HL-60/S4 (cell line): ENCODE data around the gene PI4KA.

Experiments used
- in situ Hi-C: fragments of 300-500 bp; cut with MboI; formaldehyde crosslinking; loops from 2 replicates; pipeline ENCODE4 v1.14.3; 2022; ENCODE audit warnings: low sequenced_read_pairs

PI4KA gene

DNA sequence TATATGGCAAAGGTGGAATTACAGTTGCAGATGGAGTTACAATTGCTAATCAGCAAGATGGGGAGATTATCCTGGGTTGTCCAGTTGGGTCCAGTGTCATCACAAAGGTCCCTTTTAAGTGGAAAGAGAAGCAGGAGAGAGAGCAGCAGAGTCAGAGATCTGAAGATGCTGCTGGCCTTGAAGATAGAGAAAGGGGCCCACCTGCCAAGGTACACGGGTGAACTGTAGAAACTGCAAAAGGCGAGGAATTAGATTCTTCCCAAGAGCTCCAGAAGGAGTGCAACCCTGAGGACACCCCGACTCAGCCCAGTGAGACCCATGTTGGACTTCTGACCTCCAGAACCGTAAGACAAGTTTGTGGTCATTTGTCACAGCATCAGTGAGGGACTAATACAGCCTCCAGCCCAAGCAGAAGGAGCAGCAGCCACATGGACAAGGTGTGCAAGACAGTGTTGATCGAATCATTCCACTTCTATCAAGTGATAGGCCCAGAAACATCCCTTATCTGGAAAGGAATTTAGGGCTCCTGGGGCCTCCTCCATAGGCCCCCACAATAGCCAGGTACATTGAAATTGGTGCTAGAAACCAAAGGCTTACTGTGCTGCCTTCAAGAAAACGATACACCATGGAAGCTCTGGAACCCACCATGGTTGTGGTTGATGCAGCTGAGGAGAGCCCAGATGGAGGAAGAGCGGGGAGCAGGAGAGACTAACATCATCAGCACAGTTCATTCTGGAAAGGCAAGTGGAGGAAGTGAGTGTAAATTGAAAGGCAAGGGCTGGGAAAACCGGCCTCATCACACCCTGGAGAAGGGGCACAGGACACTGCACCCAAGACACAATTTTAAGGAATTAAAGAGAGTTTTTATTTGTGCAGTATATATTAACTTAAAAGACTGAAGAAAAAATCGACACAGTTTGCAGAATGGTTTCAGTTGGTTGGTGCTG lies 23.5 kb upstream of the PI4KA start:
- in situ Hi-C loops, result no loop called here

DNA sequence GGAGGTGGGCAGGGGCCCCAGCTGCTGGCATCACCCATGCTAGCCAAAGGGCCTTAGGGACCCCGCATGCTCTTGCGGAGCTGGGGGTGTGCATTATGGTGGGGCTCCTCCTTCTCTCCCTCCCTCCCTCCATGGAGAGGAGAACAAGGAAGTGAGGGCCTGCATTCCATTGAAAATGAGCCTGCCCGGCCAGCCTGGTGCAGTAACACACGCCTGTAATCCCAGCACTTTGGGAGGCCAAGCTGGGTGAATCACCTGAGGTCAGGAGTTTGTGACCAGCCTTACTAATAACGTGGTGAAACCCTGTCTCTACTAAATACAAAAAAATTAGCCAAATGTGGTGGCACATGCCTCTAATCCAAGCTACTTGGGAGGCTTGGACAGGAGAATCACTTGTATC lies 22.6 kb upstream of the PI4KA start:
- in situ Hi-C loops, result no loop called here

DNA sequence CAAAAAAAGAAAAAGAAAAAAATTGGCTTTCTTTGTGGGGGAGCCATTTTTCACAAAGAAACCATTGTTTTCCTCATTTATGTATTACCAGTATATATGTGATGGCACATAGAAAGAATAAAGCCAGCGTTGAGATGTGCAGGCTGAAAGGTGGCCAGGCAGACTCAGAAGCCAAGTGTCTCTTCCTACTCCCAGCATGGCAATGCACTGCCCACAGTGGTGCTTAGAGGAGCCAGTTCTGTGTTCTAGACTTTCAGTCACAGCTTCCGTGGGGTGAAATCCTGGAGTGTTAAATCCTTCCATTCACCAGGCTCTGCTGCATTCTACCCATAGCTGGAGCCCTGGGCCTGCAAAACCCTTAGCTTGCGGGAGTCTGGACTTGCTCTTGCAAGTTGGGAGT lies 19.1 kb upstream of the PI4KA start:
- in situ Hi-C loops, result no loop called here

DNA sequence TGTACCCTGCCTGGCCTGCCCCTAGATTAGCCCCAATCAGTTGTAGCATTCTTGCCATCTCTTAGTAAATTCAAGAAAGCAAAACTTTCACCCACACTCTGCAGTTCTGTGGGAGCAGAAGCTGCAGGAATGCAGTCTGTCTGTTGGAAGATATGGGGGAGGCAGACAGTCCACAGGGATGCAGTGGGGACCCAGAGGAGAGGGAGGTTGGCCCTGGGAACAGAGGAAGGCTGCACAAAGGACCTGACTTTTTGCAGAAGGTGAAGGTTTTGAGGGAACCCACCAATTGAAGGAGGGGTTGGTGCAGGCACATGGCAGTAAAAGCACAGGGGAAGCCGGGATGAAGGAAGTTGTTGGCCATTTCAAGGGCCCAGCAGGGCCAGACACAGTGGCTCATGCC lies 16.7 kb upstream of the PI4KA start:
- in situ Hi-C loops, result no loop called here

DNA sequence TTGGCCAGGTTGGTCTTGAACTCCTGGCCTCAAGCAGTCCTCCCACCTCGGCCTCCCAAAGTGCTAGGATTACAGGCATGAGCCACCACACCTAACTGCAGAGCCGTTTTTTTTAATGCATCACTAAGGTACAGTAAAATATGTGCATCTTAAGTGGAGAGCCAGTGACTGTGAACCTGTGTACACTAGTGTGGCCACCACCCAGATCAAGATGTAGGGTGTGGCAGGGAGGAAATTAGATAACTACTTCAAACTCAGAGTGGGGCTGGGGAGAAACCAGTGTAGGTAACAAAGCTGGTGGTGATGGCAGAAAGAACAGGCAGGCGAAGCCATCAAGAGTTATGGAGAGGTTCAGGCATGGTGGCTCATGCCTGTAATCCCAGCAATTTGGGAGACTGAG lies 14.6 kb upstream of the PI4KA start:
- in situ Hi-C loops, result no loop called here

DNA sequence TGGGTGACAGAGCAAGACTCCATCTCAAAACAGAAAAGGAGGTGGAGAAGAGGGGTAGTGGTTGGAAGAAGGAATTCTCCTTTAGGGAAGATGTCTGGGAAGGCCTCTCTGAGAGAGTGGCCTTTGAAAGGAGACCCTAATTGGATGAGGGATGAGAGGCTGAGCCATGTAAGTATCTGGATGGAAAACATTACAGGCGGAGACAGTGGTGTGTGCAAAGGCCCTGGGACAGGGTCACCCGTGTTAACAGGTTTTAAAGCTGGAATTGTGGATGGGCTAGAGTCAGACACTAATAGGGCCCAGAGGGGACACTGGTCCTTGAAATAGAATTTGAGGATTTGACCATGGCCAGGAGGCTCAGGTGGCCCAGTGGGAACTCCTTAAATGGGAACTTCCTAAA lies 10.6 kb upstream of the PI4KA start:
- in situ Hi-C loops, result no loop called here

DNA sequence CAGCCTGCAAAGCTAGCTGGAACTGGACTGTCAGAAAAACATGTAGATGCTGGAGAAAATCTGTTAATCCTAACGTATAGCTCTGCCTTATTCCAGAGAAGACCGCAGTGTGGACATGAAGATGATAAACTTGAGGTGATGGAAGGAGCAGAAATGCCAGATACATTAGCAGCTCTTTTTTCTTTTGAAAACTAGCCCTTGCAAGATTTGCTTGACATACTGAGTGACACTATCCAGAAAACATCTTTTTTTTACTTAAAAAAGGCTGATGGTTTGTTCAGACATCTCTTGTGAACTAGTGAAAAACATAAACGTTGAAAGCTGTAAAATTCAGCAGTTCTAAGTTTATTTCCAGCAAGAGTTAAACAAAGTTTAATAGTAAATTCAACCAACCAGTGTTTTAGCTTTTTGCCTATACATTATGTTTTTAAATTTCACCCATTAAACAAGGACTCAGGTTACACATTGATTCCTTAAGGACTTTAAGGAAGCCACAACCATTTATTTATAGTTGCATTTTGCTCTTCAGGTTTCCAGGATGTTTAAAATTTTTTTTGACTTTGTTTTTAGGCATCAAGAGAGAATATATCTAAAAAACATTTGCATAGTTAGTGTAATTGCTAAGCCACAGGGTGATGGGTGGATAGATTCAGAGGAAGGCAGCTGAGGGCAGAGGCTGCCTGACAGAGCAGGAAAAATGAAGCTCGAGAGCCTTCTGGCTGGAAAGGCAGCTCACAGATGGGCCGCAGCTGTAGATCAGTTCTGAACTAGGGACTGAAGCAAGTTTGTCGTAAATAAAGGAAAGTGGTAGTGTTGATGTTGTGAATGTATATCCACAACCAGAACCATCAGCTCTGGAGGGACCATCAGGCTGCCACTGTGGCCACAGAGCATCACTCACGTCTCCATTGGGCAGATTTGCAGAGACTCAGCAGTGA lies 9.7 kb upstream of the PI4KA start:
- in situ Hi-C loops, result no loop called here

DNA sequence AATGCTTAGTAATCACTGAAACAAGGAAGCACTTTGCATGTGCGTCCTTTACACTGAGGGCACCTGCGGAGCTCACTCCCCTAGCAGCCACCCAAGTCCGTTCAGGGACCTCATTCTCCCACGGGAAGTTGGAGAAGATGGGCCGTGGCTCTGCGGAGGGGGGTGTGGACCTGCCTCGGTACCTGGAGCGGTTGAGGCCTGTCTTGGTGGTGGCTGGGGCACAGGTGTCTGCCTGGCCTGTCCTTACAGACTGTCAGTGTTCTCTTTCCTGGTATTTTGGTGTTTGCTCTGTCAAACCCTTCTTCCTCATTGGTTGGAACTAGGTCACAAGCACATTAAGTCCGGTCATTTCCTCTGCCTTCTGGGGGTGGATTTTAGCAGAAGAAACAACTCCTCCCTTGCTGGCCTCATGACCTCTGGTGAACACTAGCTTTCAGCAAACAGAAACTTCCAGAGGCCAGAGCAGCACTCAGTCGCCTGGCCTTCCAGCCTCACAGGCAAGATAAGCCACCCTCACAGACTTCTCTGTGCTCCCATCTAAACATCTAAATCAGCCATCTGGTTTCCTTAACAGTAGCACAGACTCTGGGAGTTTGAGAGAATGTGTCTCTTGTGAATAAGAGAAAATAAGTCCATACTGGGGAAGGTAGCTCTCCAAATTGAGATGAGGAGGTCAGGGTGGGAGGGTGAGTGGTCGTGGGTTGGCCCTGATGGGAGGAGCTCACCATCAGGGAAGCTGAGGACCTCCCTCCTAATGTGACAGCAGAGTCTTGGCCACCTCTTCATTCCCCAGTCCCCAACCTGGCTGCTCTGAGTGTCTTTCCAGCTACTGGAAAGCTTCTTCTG lies 8.8 kb upstream of the PI4KA start:
- in situ Hi-C loops, result no loop called here

DNA sequence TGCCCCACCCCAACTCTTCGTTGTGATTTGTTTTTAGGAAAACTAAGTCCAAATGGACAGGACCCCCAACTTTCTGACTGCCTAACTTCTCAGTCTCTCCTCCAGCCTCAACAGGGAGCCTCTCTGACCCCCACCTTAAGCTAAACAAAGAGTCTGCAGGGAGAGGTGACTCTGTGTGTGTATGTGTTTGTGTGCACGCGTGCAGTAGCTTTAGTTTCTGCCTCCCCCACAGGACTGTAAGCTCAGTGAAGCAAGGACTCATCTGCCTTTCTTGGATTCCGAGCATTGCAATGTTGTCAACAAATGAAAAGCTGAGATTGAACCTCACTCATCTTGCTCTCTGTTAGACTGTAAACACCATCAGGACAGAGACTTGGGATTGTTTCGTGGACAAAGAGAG lies 8.1 kb upstream of the PI4KA start:
- in situ Hi-C loops, result no loop called here

DNA sequence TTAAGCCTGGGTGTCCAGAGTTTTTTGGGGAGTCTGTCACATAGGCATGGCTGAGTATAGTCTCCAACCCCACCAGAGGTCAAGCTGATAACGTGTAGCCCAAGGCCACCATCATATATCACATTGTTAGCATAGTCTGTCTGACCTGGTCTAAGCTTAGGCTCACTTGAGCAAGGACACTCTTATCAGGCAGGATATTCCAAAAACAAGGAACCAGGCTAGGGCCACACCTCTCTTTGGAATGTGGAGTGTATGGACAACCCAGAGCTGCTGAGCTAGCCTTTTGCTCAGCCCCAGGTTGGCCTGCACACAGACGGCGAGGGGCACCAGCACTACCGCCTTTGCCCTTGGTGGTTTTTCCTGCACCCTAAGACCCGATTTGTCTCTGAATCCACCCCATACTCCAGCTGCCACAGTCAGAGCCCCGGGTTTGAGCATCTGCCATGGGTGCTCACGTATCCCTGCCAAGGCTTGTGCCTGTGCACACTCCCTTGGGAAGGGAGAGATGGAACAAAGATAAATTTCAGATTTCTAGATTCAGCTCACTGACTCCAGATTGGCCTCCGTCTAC lies 7.3 kb upstream of the PI4KA start:
- in situ Hi-C loops, result no loop called here

DNA sequence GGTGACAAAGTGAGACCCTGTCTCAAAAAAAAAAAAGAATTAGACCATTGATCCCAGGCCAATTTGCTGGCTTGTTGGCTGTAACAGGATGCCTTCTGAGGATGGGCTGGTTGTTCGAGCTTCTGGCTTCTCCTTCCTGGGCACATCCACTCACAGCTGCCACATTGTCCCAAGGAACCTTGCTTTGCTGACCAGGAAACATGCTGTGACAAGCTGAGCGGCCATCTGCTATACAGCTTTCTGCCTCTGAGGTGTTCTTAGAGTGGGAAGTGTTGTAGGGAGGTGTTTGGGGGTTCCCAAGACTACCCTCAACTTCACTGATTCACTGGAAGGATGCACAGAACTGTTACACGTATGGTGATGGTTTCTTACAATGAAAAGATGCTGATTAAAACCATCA lies 6.7 kb upstream of the PI4KA start:
- in situ Hi-C loops, result no loop called here

DNA sequence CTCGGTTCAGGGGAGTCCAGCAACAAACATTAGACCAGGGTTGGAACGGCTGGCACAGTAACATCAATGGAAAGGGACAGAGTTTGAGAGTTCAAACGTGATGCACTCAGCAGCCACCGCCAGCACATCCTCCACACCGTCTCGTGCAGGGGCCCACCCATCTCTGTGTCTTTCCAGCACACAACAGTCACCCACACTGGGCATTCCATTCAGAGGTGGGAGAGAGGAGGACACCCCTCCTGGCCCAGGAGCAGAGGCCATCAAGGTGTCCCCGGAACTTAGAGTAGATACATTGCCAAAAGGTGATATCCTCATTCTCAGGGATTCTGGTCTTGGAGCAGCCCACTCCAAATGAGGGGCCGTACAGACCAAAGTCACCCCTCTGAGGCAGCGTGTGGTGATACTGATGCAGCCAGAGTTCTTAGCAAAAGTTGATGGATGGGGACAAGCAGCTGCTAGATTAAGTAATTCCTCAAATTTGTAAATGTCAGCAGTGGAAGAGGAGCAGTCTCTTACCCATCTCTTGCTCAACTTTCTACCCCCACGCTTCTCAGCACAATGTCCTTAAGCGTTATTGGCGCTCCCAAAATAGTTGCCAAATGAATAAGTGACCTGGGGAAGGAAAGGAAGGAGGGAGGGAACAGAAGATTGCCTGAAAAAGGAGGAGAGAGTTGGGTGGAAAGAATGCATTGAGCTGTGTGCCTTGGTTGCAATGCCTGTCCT lies 5.7 kb upstream of the PI4KA start:
- in situ Hi-C loops, result no loop called here

DNA sequence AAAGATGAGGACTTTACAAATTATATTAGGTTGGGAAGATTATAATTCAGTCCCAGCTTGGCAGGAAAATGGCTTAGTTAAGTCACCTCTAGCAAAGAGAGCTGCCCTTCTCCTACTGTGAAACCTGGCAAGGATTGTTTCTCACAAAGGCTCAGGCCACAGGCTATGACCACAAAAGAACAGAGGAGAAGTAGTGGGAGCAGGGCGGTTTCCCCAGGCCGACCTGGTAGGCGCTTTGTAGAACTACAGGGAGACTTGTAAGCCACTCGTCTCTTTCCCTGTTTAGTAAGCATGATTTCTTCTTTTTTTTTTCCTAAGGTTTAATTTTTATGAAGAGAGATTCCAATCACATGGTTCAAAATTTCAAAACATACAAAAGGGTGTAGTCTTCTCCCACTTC lies 4.8 kb upstream of the PI4KA start:
- in situ Hi-C loops, result no loop called here

DNA sequence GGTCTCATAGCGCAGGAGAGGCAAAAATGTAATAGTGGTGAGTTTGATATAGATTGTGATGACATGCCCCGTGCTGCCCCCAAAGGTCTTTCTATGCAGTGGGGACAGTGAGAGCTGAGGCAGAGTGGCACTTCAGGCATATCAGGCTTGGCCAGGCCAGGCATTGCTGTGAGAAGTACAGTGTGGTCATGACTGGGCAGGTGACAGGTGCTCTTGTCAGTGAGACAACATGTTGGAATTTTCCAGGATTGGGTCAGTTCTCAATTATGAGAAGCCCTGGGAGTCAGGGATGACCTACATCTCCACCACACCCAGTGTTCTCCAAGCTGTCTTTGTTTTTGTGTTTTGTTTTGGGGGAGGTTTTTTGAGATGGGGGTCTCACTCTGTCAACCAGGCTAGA lies 3.9 kb upstream of the PI4KA start:
- in situ Hi-C loops, result no loop called here

DNA sequence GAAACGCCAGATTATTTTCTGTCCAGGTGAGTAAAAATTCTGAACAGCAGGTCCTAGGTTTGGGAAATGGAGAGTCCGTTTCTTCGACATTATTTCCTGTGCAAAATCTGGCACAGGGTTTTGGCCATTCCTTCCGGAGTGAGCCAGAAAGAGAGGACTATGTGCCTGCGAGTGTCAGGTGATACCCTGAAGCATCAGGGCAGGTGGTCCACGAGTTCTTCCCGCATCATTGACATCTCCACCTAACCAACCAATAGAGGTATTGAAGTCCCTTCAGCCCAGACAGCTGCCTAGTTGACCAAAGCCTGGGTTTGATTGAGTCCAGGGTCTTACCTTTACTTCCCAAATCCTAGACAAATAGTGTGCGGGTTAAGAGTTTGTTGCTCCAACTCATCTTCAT lies 1.0 kb upstream of the PI4KA start:
- in situ Hi-C loops, result no loop called here

DNA sequence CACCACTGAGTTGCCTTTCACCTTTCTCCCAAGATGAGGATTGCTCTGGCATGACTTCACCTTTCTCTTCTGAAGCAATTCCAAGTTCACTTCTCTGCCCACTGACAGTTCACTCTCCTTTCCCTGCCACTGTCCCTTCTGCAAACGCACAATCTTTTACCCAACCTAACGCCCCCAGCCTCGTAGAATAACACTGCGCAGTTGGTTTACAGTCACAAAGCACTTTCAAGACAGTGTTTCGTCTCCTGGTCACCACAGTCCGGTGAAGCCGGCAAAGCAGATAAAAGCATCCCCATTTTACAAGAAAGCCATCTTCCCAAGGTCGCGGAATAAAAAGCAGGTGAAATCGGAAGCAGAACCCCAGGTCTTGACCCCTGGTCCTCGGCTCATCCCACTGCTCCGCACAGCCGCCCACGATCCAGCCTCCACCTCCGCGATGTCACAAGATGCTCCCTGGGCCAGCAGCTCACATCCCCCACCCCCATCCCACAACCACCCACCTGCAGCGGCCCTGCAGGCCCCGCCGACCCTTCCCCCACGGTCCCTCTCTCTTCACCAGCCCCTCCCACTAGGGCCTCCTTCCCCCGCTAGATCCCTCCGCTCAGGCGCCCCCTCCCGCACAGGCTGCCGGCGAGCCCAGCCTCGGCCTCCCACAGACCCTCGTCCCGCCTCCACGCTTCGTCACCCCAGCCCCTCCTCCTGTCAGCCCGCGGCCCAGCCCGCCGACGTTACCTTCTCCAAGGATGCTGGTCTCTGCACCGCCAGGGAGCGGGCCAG lies 585 bp downstream of the PI4KA start:
- in situ Hi-C loops, result no loop called here

DNA sequence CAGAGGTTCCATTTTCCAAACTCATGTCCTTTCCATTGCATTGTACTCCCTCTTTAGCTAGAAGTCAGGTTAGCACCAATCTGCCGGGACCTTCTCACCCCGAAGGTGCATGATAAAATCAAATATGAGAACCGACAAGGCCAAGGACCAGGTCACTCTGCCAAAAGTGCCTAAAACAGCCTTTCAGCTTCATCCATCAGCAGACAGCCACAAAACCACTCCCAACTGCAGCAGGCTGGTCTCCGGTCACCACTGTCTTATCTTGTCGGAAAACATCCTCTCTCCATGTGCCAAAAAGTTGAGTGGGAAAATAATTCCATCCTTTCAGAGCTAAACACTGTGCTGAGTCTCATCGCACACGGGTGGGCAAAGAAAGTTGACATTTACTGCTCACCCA lies 1.4 kb downstream of the PI4KA start:
- in situ Hi-C loops, result no loop called here

DNA sequence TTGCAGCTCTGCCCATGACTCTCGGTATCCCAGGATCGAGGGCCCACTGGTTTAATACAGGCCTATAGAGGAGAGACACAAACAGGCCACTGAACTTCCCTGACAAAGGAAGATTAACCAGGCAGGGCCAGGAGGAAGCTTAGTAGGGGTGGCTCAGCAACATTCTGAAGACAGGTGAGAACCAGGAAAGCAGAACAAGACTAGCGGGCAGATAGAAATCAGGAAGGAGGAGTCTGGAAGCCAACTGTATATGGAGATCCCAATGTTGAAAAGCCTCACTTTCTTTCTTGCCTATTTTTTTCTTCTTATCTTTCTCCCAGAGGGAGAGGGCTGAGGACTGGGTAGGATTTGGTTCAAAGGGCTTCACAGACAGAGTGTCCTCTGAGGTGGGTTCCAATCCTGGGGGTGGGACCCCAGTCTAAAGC lies 5.4 kb downstream of the PI4KA start:
- in situ Hi-C loops, result no loop called here

DNA sequence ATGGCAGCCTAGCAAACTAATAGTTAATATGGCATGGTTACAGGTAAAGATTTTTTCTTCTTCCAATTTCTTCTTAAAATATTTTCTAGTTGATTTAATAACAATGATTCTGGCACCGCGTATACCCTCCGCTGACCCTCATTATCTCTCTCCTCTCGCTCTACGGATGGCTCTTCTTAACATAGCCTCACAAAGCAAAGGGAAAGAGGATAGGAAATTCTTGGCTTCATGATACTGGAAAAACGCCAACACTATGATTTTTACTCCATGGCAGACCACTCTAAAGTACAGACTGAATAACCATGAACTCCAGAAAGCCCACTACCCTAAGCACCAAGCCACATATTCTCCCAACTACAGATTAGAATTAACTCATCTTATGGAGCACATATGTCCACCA lies 6.1 kb downstream of the PI4KA start:
- in situ Hi-C loops, result no loop called here
